Renal cortical epithelial cell (primary cell): Measurements from ENCODE around the gene AGPAT4. TPM values are rescaled to one million over a fixed set of nuclear protein-coding genes. Genes with fewer than 3 reads are reported as not detected.
A peak's percentile ranks its signal among the peaks of the same experiment; 100 is the strongest.
"Not testable (repeated sequence)": the region's sequence is repeated elsewhere in the genome, so short reads cannot be mapped to it uniquely, and the experiment has no call there.

Experiments used
- DNase-seq: peaks from one replicate; pipeline ENCODE4 v3.0.0-alpha.2; 2011; ENCODE audit warnings: low read depth
- total RNA-seq: library from RNA; depleted of rRNA; stranded (reverse); fragments of >200 nt; gene quantifications from 2 replicates; pipeline ENCODE4 v1.2.3, GENCODE V29; 2014

Gene AGPAT4
- total RNA-seq, 1 donor from 2014 or later = 19.0 TPM

DNA sequence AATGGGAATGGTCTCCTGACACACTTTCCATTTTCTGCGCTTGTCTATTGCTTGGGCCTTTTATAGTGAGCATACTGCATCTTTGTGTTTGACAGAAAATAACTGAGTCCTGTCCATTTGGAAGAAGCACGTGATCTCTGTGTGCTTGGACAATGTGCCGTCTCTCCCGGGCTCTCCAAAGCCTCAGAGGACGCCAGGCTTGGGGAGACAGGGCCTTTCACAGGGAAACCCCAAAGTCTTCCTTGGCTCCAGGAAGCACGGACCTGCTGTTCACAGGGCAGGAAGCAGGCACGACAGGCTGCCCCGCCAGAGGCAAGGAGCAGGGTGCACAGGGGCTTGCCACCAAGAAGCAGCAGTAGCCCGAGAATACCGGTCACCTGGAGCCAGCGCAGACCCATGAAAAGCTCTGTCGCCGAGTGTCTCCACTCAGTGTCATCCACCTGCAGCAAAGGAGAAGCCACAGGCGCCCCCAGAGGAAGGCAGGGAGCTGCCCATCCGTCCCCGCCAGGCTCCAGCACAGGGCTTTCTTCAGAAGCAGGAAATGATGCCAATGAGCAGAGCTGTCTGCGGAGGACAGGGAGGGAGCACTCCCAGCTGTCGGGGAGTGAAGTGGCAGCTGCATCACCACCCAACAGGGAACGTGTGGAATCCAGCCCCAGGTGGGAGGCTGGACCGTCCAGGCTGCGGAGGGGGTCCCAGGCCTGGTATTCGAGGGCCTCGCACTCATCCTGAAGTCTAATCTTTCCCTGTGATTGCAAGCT, 135.1 kb downstream of the AGPAT4 start:
- DNase-seq = no peak

DNA sequence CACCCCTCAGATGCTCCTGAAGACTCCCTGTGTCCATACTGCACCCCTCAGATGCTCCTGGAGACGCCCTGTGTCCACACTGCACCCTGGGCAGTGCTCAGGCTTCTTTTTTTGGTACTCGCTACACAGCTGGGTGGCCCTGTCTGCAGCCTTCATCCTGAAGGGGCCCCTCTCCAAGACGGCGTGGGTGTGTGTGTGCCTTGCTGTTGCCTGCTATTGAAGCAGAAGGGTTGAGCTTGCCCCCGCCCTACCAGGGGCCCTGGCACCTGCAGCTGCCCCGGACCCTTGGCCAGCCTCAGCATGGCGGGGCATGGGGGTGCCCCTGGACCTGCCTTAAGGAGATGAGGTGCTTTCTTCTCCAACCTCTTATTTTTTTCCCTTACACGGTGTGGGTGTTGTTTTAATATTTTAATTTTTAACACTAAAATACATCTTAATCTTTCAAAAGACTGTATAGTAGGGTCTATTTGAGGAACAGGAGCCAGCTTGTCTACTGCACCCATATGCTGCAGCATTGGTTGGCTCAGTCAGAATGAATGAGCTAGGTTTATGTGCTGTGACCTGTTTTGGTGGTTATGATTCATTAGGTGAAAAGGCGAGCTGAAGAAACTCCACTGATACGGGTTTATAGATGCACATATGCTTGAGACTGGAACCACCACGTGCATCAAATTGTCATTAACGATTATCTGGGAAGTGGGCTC, 135.9 kb downstream of the AGPAT4 start:
- peak; percentile 32 for DNase-seq

DNA sequence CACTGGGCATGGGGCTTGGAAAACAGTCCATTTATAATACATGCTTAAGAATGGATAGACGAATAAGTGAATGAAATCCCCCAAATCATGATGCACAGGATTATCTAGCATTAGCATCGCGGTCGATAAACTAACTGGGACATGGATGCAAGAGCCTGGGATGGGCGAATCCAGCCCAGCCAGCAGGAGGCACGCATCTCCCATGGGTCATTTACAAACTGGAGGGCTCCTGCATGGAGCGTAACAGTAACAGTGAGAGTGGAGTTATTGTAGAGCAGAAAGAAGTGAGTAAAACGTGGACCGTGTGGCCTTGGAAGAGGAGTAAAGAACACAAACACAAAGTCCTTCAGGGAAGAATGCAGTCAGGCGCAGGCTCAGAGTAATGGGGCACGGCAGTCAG, 136.5 kb downstream of the AGPAT4 start:
- DNase-seq = no peak

GRCh38 chr6:161136655-161137054, 137.2 kb downstream of the AGPAT4 start:
- no peak for DNase-seq

DNA sequence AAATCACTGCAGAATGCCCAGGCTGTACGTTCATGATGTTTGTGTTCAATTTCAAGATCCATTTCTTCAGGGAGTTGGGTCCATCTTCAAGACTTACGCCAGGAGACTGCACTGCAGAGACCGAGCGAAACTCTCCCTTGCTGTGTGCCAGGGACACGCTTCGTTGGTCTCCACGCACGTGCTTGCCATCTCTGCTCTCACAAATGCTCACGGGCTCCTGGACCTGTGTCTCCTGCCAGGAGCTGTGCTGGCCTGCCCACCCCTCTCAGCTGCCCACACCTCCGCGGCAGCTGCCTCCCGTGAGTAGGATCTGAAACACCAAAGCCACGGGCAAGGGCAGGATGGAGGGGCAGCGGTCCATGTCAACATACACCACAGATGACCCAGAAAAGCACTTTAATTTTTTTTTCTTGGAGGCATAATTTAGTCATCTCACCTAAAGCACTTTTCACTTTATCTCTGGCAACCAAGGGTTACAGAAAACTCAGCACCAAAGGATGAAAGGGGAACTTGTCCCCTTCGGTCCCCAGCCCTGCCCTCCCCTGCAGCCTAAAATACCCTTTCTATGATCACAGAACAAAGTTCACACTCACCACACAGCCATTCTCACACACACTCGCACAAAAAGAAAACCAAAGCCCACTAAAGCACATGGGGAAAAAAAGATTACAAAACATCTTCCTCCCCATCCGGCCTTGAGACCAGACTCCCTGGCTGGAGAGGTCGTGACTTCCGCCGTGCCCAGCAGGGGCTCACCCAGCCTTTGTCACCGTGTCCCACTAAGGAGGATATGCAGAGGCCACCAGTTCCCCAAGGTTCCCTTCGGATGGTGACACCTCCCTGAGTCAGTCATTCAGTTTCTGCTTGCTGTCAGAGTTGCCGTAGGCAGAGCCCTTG, 137.9 kb downstream of the AGPAT4 start:
- no peak for DNase-seq

- DNase-seq = no peak
Observed at GRCh38 chr6:161134550-161135298, 139.1 kb downstream of the AGPAT4 start.

- DNase-seq = no peak
Observed at GRCh38 chr6:161133963-161134362, 139.9 kb downstream of the AGPAT4 start.

DNA sequence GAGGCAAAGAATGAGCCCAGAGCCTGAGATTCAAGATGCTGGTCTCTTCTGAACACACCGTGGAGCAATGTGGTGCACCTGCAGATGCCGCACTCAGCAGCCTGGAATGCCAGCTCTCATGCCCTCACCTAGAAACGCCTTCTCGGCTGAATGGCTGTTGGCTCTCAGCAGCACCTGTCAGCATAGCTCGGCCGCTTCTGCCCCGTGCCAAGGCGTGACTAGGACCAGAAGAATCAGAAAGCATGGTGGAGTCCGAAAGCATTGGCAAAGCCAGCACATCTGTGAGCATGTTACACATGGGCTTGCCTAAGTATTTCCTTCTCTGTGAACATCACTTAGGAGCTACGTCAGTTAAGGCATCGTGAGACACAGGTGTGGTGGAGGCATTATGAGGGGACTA, 141.5 kb downstream of the AGPAT4 start:
- no peak for DNase-seq

GRCh38 chr6:161130967-161131766, 142.7 kb downstream of the AGPAT4 start:
- DNase-seq = no peak

- no peak for DNase-seq
Observed at GRCh38 chr6:161130541-161130940, 143.3 kb downstream of the AGPAT4 start.

DNA sequence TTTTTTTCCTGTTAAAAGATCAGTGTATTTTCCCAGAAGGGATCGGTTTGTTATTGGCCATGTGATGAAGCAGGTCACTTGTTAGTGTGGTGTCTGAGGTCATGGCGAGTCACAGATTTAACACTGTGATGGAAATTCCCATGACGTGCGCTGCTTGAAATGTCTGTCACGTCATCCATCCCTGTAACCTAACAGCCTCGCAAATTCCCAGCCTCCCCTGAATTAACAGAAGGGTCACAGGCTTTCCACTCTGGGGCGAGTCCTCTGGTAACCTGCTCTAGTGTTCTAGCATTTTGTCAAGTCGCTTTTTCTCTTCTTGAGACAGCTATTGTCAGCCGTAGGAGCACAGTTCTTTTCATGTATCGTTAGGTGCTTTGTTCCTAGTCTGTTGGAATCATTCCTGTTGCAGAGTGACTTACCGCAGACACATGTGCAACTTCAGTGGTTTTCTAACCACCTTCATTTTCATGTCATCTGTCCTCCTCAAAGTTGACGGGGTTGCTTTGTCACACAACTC, 145.1 kb downstream of the AGPAT4 start:
- DNase-seq = peak; percentile 35

DNA sequence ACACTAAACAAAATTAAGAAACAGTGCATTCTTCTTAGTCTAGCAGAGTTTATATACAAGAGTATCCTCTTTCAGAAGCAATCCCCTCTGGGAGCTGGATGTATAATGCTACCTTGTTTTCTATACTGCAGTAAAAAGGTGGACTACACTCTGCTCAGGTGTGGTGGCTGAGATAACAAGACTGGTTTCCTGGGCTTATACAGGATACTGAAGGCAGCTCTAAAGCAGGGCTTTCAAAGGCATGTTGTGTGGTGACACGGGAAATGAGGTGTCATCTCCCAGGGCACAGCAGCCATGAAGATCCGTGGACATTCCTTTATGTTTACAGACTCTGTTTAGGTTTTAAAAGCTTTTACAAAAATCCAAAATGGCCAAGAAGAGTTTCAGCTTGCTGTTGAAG, 145.6 kb downstream of the AGPAT4 start:
- DNase-seq = no peak

DNA sequence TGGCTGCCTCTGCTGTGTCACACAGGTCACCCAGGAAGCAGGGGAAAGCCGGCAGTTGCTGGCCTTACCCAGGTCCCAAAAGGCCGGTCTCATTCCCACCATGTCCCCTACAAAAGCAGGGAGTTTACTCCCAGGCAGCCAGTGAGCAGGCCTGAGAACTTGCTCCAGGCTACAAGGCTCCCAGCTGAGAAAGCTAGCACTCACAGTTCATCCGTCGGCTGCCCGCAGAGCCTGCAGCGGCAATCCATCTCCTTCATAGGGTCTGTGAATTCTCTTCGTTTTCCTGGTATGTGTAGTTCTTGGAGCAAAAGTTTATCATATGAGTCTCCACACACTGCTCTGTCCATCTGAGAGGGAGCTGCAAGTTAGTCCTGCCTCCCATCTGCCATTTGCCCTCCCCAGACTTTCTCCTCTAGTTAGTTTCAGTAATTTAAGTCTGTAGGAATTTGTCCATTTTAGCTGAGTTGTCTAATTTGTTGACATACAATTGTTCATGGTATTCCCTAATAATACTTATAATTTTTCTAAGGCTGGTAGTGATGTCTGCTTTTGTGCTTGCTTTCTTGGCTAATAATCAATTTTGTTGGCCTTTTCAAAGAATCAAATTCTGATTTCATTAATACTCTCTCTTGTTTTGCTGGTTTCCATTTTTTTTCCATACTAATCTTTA, 146.7 kb downstream of the AGPAT4 start:
- no peak for DNase-seq

GRCh38 chr6:161125591-161125990, 148.3 kb downstream of the AGPAT4 start:
- DNase-seq = no peak

DNA sequence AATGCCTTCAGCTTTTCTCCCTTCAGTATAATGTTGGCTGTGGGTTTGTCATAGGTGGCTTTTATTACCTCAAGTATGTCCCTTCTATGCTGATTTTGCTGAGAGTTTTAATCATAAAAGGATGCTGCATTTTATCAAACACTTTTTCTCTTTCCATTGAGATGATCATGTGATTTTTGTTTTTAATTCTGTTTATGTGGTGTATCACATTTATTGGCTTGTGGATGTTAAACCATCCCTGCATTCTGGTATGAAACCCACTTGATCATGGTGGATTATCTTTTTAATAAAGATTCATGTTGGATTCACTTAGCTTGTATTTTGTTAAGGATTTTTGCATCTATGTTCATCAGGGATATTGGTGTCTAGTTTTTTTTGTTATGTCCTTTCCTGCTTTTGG, 150.5 kb downstream of the AGPAT4 start:
- not testable (repeated sequence) for DNase-seq

GRCh38 chr6:161117942-161118341, 155.9 kb downstream of the AGPAT4 start:
- DNase-seq = no peak

DNA sequence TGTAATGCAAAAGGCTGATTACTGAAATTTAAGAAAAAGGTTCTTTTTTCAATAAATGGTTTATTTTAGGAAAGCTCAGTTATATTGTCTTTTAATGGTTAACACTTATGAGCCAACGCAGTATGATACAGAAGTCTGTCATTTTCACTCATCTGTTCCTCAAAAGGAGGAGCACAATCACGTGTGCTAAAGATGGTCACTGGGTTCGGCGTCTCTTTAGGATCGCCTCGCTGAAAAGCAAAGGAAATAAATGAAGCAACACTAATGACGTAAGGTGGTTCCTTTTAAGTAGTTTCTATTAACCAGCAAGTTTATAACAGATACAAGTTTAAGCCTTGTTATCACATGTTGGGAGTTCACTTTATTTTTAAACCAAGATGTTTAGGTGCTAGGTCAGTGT, 156.6 kb downstream of the AGPAT4 start:
- DNase-seq = no peak

DNA sequence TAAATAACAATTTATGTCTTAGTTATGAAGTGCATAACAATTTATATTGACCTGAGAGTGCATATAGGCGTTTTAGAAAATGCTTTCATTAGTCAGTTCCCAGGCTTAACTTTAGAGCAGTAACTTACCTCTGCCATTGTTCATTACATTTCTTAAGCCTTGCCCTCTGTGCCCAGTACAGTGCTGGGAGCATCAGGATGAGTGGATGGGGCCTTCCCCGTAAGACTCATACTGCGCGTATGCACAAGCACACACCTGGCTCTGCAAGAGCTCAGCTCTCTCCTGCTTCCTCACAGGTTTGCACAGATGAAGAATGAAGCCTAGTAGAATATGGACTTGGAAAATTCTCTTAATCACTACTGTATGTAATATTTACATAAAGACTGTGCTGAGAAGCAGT, 157.3 kb downstream of the AGPAT4 start:
- no peak for DNase-seq

DNA sequence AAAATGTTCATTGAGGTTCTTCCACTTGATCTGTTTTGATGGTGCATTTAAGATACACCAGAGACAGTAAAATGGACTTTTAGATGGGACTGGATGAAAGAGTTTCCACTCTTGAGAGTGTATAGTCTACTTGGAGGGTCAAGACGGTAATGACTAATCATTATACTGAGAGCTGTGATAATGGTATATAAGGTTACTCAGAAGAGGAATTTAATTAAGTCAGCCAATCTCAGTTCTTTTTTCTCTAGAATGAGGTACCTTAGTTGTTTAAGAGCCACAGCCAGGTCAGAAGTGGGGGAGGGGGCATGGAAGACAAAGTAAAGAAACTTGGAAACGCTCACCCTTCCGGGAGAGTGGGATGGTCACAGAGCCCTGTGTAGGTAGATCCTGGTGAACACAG, 158.4 kb downstream of the AGPAT4 start:
- DNase-seq = no peak

DNA sequence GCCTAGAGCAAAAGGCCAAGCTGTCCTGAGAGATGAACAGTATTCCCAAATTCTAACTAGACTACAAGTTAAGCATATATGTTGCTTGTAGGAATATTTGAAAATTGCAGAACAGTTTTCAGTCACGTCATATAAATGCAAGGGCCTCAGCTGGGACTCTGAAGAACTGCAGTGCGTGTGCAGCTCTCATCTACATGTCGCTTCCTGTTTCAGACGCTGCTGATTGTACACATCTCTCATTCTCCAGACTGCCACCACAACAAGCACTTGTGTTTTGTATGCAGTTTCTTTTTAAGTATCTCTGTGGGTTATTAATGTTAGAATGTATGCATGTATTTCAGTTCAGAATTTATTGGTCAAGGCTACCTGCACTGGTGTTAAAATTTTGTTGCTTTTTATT, 162.6 kb downstream of the AGPAT4 start:
- DNase-seq = no peak
